ENCODE data around the gene CD163L1. TPM values are rescaled to one million over a fixed set of nuclear protein-coding genes. Genes with fewer than 3 reads are reported as not detected.

Gene CD163L1
- total and polyA plus RNA-seq, 11 donors, result 0.25 to 14.0 (median 2.2) TPM

DNA sequence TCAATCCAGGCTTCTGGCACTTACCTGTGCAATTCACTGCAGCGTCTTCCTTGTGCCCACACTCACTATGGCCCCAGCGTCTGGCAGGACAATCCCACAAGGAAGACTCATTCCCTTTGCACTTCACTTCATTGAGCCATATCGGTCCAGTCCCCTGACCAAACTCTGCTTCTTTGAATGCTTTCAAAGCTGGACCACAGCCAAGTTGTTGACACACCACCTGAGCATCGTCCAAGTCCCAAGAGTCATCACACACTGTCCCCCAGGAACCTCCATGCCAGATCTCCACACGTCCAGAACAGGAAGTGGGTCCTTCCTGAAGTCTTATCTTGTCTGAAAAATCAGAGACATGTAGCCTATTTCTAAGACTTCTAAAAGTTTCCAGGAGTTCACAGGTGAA lies 39.4 kb upstream of the CD163L1 start:
- Histone ChIP-seq H3K27me3 (no peaks in the 10 kb centered on the region), H3K4me3 (no peak overlapping the region), H3K27ac (no peak overlapping the region), H3K4me1 (peaks cover 0 to 8% (median 0%) of the 10 kb centered on the region in 12 donors), H3K9me3 (no peaks in the 10 kb centered on the region), H3K36me3 (peaks cover 0 to 84% (median 0%) of the 10 kb centered on the region in 9 donors)
- ATAC-seq (no peak), DNase-seq (no peak)
- 57 to 62% (median 57%) methylated on average over 5 of the region's 5 CpGs for WGBS, 4 donors
- intact Hi-C loops (cut with DNase I), result no loop called here
- TF ChIP-seq, protein P1, sequence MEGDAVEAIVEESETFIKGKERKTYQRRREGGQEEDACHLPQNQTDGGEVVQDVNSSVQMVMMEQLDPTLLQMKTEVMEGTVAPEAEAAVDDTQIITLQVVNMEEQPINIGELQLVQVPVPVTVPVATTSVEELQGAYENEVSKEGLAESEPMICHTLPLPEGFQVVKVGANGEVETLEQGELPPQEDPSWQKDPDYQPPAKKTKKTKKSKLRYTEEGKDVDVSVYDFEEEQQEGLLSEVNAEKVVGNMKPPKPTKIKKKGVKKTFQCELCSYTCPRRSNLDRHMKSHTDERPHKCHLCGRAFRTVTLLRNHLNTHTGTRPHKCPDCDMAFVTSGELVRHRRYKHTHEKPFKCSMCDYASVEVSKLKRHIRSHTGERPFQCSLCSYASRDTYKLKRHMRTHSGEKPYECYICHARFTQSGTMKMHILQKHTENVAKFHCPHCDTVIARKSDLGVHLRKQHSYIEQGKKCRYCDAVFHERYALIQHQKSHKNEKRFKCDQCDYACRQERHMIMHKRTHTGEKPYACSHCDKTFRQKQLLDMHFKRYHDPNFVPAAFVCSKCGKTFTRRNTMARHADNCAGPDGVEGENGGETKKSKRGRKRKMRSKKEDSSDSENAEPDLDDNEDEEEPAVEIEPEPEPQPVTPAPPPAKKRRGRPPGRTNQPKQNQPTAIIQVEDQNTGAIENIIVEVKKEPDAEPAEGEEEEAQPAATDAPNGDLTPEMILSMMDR (IDR thresholded peaks at IDR 0.05), result no peak
- no peak for TF ChIP-seq POLR2A (IDR thresholded peaks at IDR 0.05)

DNA sequence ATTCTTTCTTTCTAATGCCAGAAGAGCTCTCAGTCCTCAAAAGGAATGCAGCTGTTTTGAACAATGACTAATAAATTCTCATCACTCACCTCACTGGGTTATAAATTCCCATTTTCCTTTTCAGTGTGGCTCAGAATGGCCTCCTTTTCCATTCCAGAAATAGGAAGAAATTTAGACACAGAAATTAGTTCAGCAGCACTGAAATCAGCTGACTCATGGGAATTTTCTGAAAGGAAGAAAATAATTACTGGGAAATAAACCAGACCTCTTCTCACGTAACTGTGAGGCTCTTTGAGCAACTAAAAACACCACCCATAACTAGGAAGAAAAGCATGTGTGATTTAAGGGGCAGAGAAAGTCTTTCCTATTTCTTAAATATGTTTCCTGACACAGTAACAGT lies 35.8 kb upstream of the CD163L1 start:
- H3K36me3 ChIP-seq, result peaks cover 0 to 61% (median 0%) of the 10 kb centered on the region in 9 donors
- TF ChIP-seq, protein P1 (IDR thresholded peaks at IDR 0.05), result no peak
- TF ChIP-seq POLR2A (IDR thresholded peaks at IDR 0.05), result no peak
- DNase-seq (no peak), ATAC-seq (no peak)
- H3K27me3 ChIP-seq, result no peaks in the 10 kb centered on the region
- WGBS, 4 donors, result 24 to 32% (median 31%) methylated on average over 1 of the region's 1 CpG
- H3K4me3 ChIP-seq, result no peak overlapping the region
- no peaks in the 10 kb centered on the region for H3K4me1 ChIP-seq
- H3K27ac ChIP-seq, result no peak overlapping the region
- intact Hi-C loops (cut with DNase I), result no loop called here
- peaks cover 0 to under 1% (median 0%) of the 10 kb centered on the region in 12 donors for H3K9me3 ChIP-seq

DNA sequence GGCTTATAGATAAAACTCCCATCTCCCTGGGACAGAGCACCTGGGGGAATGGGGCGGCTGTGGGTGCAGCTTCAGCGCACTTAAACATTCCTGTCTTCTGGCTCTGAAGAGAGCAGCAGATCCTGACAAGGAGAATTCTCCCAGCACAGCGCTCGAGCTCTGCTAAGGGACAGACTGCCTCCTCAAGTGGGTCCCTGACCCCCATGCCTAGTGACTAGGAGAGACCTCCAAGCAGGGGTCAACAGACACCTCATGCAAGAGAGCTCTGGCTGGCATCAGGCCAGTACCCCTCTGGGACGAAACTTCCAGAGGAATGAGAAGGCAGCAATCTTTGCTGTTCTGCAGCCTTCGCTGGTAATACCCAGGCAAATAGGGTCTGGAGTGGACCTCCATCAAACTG lies 28.1 kb upstream of the CD163L1 start:
- Histone ChIP-seq H3K4me1 (no peaks in the 10 kb centered on the region), H3K27ac (no peak overlapping the region), H3K9me3 (peaks cover 0 to 9% (median 1%) of the 10 kb centered on the region in 12 donors), H3K27me3 (no peaks in the 10 kb centered on the region), H3K36me3 (peaks cover 0 to 27% (median 0%) of the 10 kb centered on the region in 9 donors), H3K4me3 (no peak overlapping the region)
- ATAC-seq (no peak), DNase-seq (no peak)
- TF ChIP-seq, protein P1 (IDR thresholded peaks at IDR 0.05), result no peak
- TF ChIP-seq POLR2A (IDR thresholded peaks at IDR 0.05), result no peak
- intact Hi-C loops (cut with DNase I), result no loop called here
- 79 to 86% (median 81%) methylated on average over 5 to 6 of the region's 6 CpGs for WGBS, 4 donors

DNA sequence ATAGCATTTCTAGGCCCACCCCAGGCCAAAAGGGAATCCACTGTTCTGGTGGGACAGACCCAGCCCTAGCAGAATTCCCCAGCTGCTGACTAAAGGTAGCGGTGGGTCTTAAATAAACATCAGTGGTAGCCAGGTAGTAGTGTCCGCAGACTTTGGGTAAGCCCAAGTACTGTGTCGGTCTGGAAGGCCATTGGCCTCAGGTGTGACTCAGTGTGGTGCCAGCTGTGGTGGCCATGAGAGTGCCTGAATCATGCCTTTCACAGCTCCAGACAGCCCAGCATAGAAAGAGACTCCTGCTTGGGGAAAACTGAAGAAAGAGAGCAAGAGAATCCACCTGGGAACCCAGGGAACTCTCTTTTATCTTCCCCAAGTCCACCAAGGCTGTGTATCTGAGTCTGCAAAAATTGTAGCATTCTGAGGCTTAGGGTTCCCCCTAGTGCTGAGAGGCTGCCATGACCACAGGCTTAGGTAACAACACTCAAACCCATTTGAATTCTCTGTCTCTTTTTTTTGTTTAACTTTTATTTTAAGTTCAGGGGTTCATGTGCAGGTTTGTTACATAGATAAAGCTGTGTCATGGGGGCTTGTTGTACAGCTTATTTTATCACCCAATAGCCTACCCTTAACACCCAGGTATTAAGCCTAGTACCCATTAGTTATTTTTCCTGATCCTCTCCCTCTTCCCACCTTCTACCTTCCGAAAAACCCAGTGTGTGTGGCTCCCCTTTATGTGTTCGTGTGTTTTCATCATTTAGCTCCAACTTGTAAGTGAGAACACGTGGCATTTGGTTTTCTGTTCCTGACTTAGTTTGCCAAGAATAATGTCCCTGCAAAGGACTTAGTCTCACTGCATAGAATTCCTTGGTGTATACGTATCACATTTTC lies 16.7 kb upstream of the CD163L1 start:
- Histone ChIP-seq H3K36me3 (no peaks in the 10 kb centered on the region), H3K4me3 (no peak overlapping the region), H3K27ac (no peak overlapping the region), H3K9me3 (peaks cover 0 to 4% (median 0%) of the 10 kb centered on the region in 12 donors), H3K4me1 (no peaks in the 10 kb centered on the region), H3K27me3 (no peaks in the 10 kb centered on the region)
- DNase-seq, result peak in 1 of 5 donors; percentile 28
- TF ChIP-seq, protein P1 (IDR thresholded peaks at IDR 0.05), result peak; percentile 33 to 84 (median 71)
- no peak for TF ChIP-seq POLR2A (IDR thresholded peaks at IDR 0.05)
- peak; percentile 58 to 84 (median 74) for ATAC-seq
- WGBS, 4 donors, result 60 to 67% (median 64%) methylated on average over 7 of the region's 7 CpGs
- intact Hi-C loops (cut with DNase I), result loop anchor here in 9 of 10 donors (2.0 to 10.0 kb wide), 6 partner anchors 174 to 243 kb away; no protein-coding TSS in a partner anchor

Data from heart left ventricle (tissue), 16 donors.